ENCODE results near the gene TENM4. TPM values are rescaled to one million over a fixed set of nuclear protein-coding genes. Genes with fewer than 3 reads are reported as not detected.

The TENM4 gene
- total RNA-seq, 4 donors from 2014 or later: 16.8 to 158 (median 120) TPM

- Histone ChIP-seq H3K4me1 (no peaks in the 10 kb centered on the region), H3K27me3 (no peaks in the 10 kb centered on the region), H3K27ac (no peak overlapping the region), H3K9me3 (no peaks in the 10 kb centered on the region), H3K36me3 (no peaks in the 10 kb centered on the region), H3K4me3 (replicated peaks in 1 of 3) (no peak overlapping the region)
- intact Hi-C loops (cut with DNase I): no loop called here
- no peak for DNase-seq
- TF ChIP-seq CTCF (IDR thresholded peaks at IDR 0.05) (no peak), POLR2A (IDR thresholded peaks at IDR 0.05) (no peak)
These were observed 468.2 kb downstream of the TENM4 start for GRCh38 chr11:78972590-78972989.

GRCh38 chr11:78972177-78972576 is 468.7 kb downstream of the TENM4 start:
- Histone ChIP-seq H3K4me1 (no peaks in the 10 kb centered on the region), H3K36me3 (no peaks in the 10 kb centered on the region), H3K4me3 (replicated peaks in 1 of 3) (no peak overlapping the region), H3K9me3 (no peaks in the 10 kb centered on the region), H3K27me3 (no peaks in the 10 kb centered on the region), H3K27ac (no peak overlapping the region)
- WGBS, 2 donors: 87 to 93% methylated on average over 7 of the region's 7 CpGs
- intact Hi-C loops (cut with DNase I): no loop called here
- DNase-seq: no peak
- TF ChIP-seq POLR2A (IDR thresholded peaks at IDR 0.05) (no peak), CTCF (IDR thresholded peaks at IDR 0.05) (no peak)

GRCh38 chr11:78967811-78968210 is 473.0 kb downstream of the TENM4 start:
- H3K4me3 ChIP-seq (replicated peaks in 1 of 3): no peak overlapping the region
- WGBS, 2 donors: 94 to 96% methylated on average over 3 of the region's 3 CpGs
- no peak overlapping the region for H3K27ac ChIP-seq
- intact Hi-C loops (cut with DNase I): loop anchor here (10.0 kb wide), 1 partner anchor 313 kb away; no protein-coding TSS in a partner anchor
- H3K36me3 ChIP-seq: no peaks in the 10 kb centered on the region
- no peak for DNase-seq
- no peaks in the 10 kb centered on the region for H3K4me1 ChIP-seq
- no peaks in the 10 kb centered on the region for H3K27me3 ChIP-seq
- no peaks in the 10 kb centered on the region for H3K9me3 ChIP-seq
- TF ChIP-seq POLR2A (IDR thresholded peaks at IDR 0.05) (no peak), CTCF (IDR thresholded peaks at IDR 0.05) (no peak)

- intact Hi-C loops (cut with DNase I): loop anchor here (10.0 kb wide), 1 partner anchor 311 kb away; no protein-coding TSS in a partner anchor
- WGBS, 2 donors: 94 to 95% methylated on average over 8 of the region's 8 CpGs
These were observed 475.4 kb downstream of the TENM4 start for GRCh38 chr11:78965432-78965831.

More at GRCh38 chr11:78965432-78965831, 475.4 kb downstream of the TENM4 start:
- TF ChIP-seq POLR2A (IDR thresholded peaks at IDR 0.05) (no peak), CTCF (IDR thresholded peaks at IDR 0.05) (no peak)
- Histone ChIP-seq H3K4me3 (replicated peaks in 1 of 3) (no peak overlapping the region), H3K27ac (no peak overlapping the region), H3K4me1 (peaks cover 4 to 10% of the 10 kb centered on the region in 2 donors), H3K36me3 (no peaks in the 10 kb centered on the region), H3K27me3 (no peaks in the 10 kb centered on the region), H3K9me3 (no peaks in the 10 kb centered on the region)
- no peak for DNase-seq
